ENCODE measurements around the gene KRTAP10-8.
"Not testable (repeated sequence)": the region's sequence is repeated elsewhere in the genome, so short reads cannot be mapped to it uniquely, and the experiment has no call there.

- TF ChIP-seq CEBPB (IDR thresholded peaks at IDR 0.05; ENCODE audit: low read depth, low read length); POLR2A (IDR thresholded peaks at IDR 0.05; ENCODE audit: low read depth, low read length); CTCF (conservative IDR thresholded peaks at IDR 0.05; ENCODE audit: low read depth, low read length); MAFK (IDR thresholded peaks at IDR 0.05; ENCODE audit: low read depth, low read length); BHLHE40 (IDR thresholded peaks at IDR 0.05; ENCODE audit: low read depth, low read length); MXI1 (IDR thresholded peaks at IDR 0.05; ENCODE audit: borderline replicate concordance, low read depth, low read length); RFX5 (IDR thresholded peaks at IDR 0.05; ENCODE audit: low read depth, low read length); MAZ (IDR thresholded peaks at IDR 0.05; ENCODE audit: borderline replicate concordance, low read depth, low read length); RAD21 (IDR thresholded peaks at IDR 0.05; ENCODE audit: low read length); ELK1 (IDR thresholded peaks at IDR 0.05; ENCODE audit: borderline replicate concordance, low read depth, low read length); FOS (IDR thresholded peaks at IDR 0.05; ENCODE audit: low read depth, low read length); CHD1 (IDR thresholded peaks at IDR 0.05; ENCODE audit: low read depth, low read length): not testable (repeated sequence)
Measured at GRCh38 chr21:44601091-44601490, 10.8 kb upstream of the KRTAP10-8 start.

All from IMR-90 (cell line).